Muscle of leg (tissue), 11 donors: Measurements from ENCODE around the gene DIS3L2. TPM values are rescaled to one million over a fixed set of nuclear protein-coding genes. Genes with fewer than 3 reads are reported as not detected.
"Not testable (repeated sequence)": the region's sequence is repeated elsewhere in the genome, so short reads cannot be mapped to it uniquely, and the experiment has no call there.

Experiments
- DNase-seq: peaks from one replicate; pipeline ENCODE4 v3.0.0; 2013
- H3K27ac ChIP-seq: one replicate; pipeline ENCODE4 v1.5.1; 2013; ENCODE audit warnings: mild to moderate bottlenecking, low read length, control low read depth
- H3K27me3 ChIP-seq: one replicate; pipeline ENCODE4 v1.6.1; 2013; ENCODE audit warnings: low read length; ENCODE audit not compliant: control insufficient read depth, insufficient read depth
- H3K36me3 ChIP-seq: one replicate; pipeline ENCODE4 v1.6.1; 2013; ENCODE audit warnings: low read length; ENCODE audit not compliant: control insufficient read depth, insufficient read depth
- H3K4me1 ChIP-seq: one replicate; pipeline ENCODE4 v1.6.1; 2013; ENCODE audit warnings: low read length; ENCODE audit not compliant: control insufficient read depth, insufficient read depth
- H3K4me3 ChIP-seq: one replicate; pipeline ENCODE4 v1.5.1; 2013; ENCODE audit warnings: low read length, control low read depth
- H3K9me3 ChIP-seq: replicated peaks from 2 replicates; pipeline ENCODE4 v1.6.1; 2013; ENCODE audit warnings: low read depth, low read length; ENCODE audit not compliant: control insufficient read depth
- WGBS: methylation state at CpG from one replicate; pipeline ENCODE4 v1.1.5; 2013; ENCODE audit warnings: missing lambda C conversion rate; ENCODE audit not compliant: insufficient coverage; 5-methylcytosine and 5-hydroxymethylcytosine counted together
- polyA plus RNA-seq, 8 donors: library from polyadenylated mRNA; unstranded; fragments of 120-200 nt; gene quantifications; one replicate each; pipeline versions ENCODE4 v1.2.1 to v1.2.3, GENCODE V29; 2013; ENCODE audit warnings: inconsistent platforms in 1 of 8, low replicate concordance in 1 of 8; ENCODE audit not compliant: insufficient read length in 8 of 8, insufficient read depth in 1 of 8
- total RNA-seq: library from RNA; stranded (reverse); fragments of 120-200 nt; gene quantifications from one replicate; pipeline ENCODE4 v1.2.4, GENCODE V29; 2013

The DIS3L2 gene
- total and polyA plus RNA-seq, 9 donors, result 19.3 to 29.8 (median 24.3) TPM

- peak; percentile 38 for DNase-seq
- Histone ChIP-seq H3K27ac (peak overlapping the region; percentile 31), H3K27me3 (no peaks in the 10 kb centered on the region)
Measured at GRCh38 chr2:232310696-232311095, 349.2 kb downstream of the DIS3L2 start.

GRCh38 chr2:232313645-232314044 lies 352.1 kb downstream of the DIS3L2 start:
- no CpG with 5 or more reads among the region's 2 CpGs for WGBS
- H3K27ac ChIP-seq, H3K9me3 ChIP-seq: not testable (repeated sequence)

More at GRCh38 chr2:232310696-232311095, 349.2 kb downstream of the DIS3L2 start:
- H3K36me3 ChIP-seq, result no peaks in the 10 kb centered on the region
- peaks cover 36% of the 10 kb centered on the region for H3K4me1 ChIP-seq
- H3K4me3 ChIP-seq, result no peak overlapping the region
- H3K9me3 ChIP-seq, result peaks cover 4% of the 10 kb centered on the region
- WGBS, result 55% methylated on average over 1 of the region's 1 CpG

GRCh38 chr2:232315049-232315922 lies 353.8 kb downstream of the DIS3L2 start:
- H3K4me1 ChIP-seq, result peaks cover 38% of the 10 kb centered on the region
- no peaks in the 10 kb centered on the region for H3K27me3 ChIP-seq
- peak; percentile 91 for DNase-seq
- WGBS, result 63% methylated on average over 10 of the region's 12 CpGs
- no peaks in the 10 kb centered on the region for H3K36me3 ChIP-seq
- H3K9me3 ChIP-seq, result peaks cover 4% of the 10 kb centered on the region
- H3K4me3 ChIP-seq, result no peak overlapping the region
- H3K27ac ChIP-seq, result peak overlapping the region; percentile 91

More at GRCh38 chr2:232313645-232314044, 352.1 kb downstream of the DIS3L2 start:
- peaks cover 48% of the 10 kb centered on the region for H3K4me1 ChIP-seq
- not testable (repeated sequence) for H3K4me3 ChIP-seq, H3K36me3 ChIP-seq, DNase-seq, H3K27me3 ChIP-seq

GRCh38 chr2:232315923-232316299 lies 354.4 kb downstream of the DIS3L2 start:
- WGBS, result 96% methylated on average over 5 of the region's 8 CpGs
- H3K4me3 ChIP-seq, result no peak overlapping the region
- no peaks in the 10 kb centered on the region for H3K27me3 ChIP-seq
- peak overlapping the region; percentile 91 for H3K27ac ChIP-seq
- DNase-seq, result no peak
- H3K9me3 ChIP-seq, result peaks cover 4% of the 10 kb centered on the region
- no peaks in the 10 kb centered on the region for H3K36me3 ChIP-seq
- H3K4me1 ChIP-seq, result peaks cover 32% of the 10 kb centered on the region

- H3K4me3 ChIP-seq, result no peak overlapping the region
- no peaks in the 10 kb centered on the region for H3K27me3 ChIP-seq
- peak overlapping the region; percentile 91 for H3K27ac ChIP-seq
- H3K9me3 ChIP-seq, result peaks cover 4% of the 10 kb centered on the region
- no peaks in the 10 kb centered on the region for H3K36me3 ChIP-seq
- no CpG with 5 or more reads among the region's 12 CpGs for WGBS
- peak; percentile 45 for DNase-seq
- peaks cover 31% of the 10 kb centered on the region for H3K4me1 ChIP-seq
Measured at GRCh38 chr2:232316461-232317330, 355.2 kb downstream of the DIS3L2 start.

- Histone ChIP-seq H3K4me1 (peaks cover 37% of the 10 kb centered on the region), H3K9me3 (peaks cover under 1% of the 10 kb centered on the region), H3K27ac (no peak overlapping the region), H3K36me3 (no peaks in the 10 kb centered on the region), H3K4me3 (no peak overlapping the region), H3K27me3 (no peaks in the 10 kb centered on the region)
- 92% methylated on average over 11 of the region's 12 CpGs for WGBS
- DNase-seq, result no peak
Measured at GRCh38 chr2:232318169-232318855, 356.8 kb downstream of the DIS3L2 start.

- H3K4me3 ChIP-seq, result no peak overlapping the region
- no peak overlapping the region for H3K27ac ChIP-seq
- H3K9me3 ChIP-seq, result no peaks in the 10 kb centered on the region
- DNase-seq, result no peak
- WGBS, result 93% methylated on average over 2 of the region's 4 CpGs
- H3K27me3 ChIP-seq, result no peaks in the 10 kb centered on the region
- peaks cover 34% of the 10 kb centered on the region for H3K4me1 ChIP-seq
- H3K36me3 ChIP-seq, result no peaks in the 10 kb centered on the region
Measured at GRCh38 chr2:232319067-232319802, 357.7 kb downstream of the DIS3L2 start.

- 93% methylated on average over 4 of the region's 10 CpGs for WGBS
- Histone ChIP-seq H3K4me1 (peaks cover 29% of the 10 kb centered on the region), H3K4me3 (no peak overlapping the region), H3K27ac (no peak overlapping the region), H3K9me3 (no peaks in the 10 kb centered on the region), H3K27me3 (no peaks in the 10 kb centered on the region), H3K36me3 (no peaks in the 10 kb centered on the region)
- DNase-seq, result no peak
Measured at GRCh38 chr2:232319803-232320442, 358.4 kb downstream of the DIS3L2 start.

- Histone ChIP-seq H3K4me1 (peaks cover 24% of the 10 kb centered on the region), H3K27me3 (no peaks in the 10 kb centered on the region), H3K27ac (no peak overlapping the region), H3K9me3 (no peaks in the 10 kb centered on the region), H3K4me3 (no peak overlapping the region), H3K36me3 (no peaks in the 10 kb centered on the region)
- WGBS, result 48% methylated on average over 2 of the region's 2 CpGs
- DNase-seq, result no peak
Measured at GRCh38 chr2:232320443-232320803, 358.9 kb downstream of the DIS3L2 start.
